GM12865 (cell line): ENCODE data around the gene RPS6KL1.

Source experiments
- DNase-seq: peaks from one replicate; pipeline ENCODE4 v3.0.0; 2010; ENCODE audit warnings: low read depth
- H3K4me3 ChIP-seq: 2 replicates; pipeline ENCODE4 v1.5.1; 2011; ENCODE audit warnings: mild to moderate bottlenecking, low read depth, low read length, control low read depth
- CTCF ChIP-seq: IDR thresholded peaks from 2 replicates; pipeline ENCODE4 v1.5.1; 2011; ENCODE audit warnings: low read length, control low read depth, low read depth, inconsistent platforms; ENCODE audit not compliant: insufficient read depth; ENCODE audit errors: missing control alignments

RPS6KL1 gene

GRCh38 chr14:74962493-74962892, 39.4 kb upstream of the RPS6KL1 start:
- H3K4me3 ChIP-seq, result no peak overlapping the region
- no peak for TF ChIP-seq CTCF
- DNase-seq, result peak; percentile 50

- no peak for DNase-seq
- TF ChIP-seq CTCF, result no peak
- H3K4me3 ChIP-seq, result no peak overlapping the region
These were observed 39.0 kb upstream of the RPS6KL1 start for GRCh38 chr14:74962046-74962445.

- no peak for DNase-seq
- no peak overlapping the region for H3K4me3 ChIP-seq
- no peak for TF ChIP-seq CTCF
These were observed 38.3 kb upstream of the RPS6KL1 start for GRCh38 chr14:74961238-74961911.

- no peak for DNase-seq
- no peak for TF ChIP-seq CTCF
- H3K4me3 ChIP-seq, result no peak overlapping the region
These were observed 37.7 kb upstream of the RPS6KL1 start for GRCh38 chr14:74960736-74961135.

GRCh38 chr14:74959596-74960180, 36.6 kb upstream of the RPS6KL1 start:
- H3K4me3 ChIP-seq, result no peak overlapping the region
- no peak for TF ChIP-seq CTCF
- no peak for DNase-seq

GRCh38 chr14:74956280-74957072, 33.4 kb upstream of the RPS6KL1 start:
- DNase-seq, result no peak
- no peak for TF ChIP-seq CTCF
- no peak overlapping the region for H3K4me3 ChIP-seq

GRCh38 chr14:74956027-74956279, 32.9 kb upstream of the RPS6KL1 start:
- H3K4me3 ChIP-seq, result no peak overlapping the region
- no peak for TF ChIP-seq CTCF
- no peak for DNase-seq
